ENCODE measurements around the gene RC3H2. TPM values are rescaled to one million over a fixed set of nuclear protein-coding genes. Genes with fewer than 3 reads are reported as not detected.
A peak's percentile ranks its signal among the peaks of the same experiment; 100 is the strongest.

The RC3H2 gene
- polyA plus RNA-seq, 2 of the 4 experiments (the other 2 are of a cell fraction), result 15.1 to 43.6 TPM

DNA sequence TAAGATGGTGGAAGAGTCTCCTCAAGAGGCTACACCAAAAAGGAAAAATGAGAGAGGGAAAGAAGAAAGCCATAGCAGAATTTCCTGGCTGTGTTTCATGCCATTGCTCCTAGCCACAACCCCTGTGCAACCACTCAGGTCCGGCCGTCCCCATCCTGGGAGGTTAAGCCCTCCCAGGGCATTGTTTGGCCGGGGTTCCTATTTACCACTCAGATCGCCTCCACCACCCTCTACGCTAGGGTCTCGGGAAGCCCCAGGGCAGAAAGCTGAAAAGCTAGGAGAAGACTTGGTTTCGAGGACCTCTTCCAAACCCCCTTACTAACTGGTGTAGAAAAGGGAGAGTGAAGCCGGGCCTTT, 715 bp downstream of the RC3H2 start (continued):
- TF ChIP-seq, protein P1, sequence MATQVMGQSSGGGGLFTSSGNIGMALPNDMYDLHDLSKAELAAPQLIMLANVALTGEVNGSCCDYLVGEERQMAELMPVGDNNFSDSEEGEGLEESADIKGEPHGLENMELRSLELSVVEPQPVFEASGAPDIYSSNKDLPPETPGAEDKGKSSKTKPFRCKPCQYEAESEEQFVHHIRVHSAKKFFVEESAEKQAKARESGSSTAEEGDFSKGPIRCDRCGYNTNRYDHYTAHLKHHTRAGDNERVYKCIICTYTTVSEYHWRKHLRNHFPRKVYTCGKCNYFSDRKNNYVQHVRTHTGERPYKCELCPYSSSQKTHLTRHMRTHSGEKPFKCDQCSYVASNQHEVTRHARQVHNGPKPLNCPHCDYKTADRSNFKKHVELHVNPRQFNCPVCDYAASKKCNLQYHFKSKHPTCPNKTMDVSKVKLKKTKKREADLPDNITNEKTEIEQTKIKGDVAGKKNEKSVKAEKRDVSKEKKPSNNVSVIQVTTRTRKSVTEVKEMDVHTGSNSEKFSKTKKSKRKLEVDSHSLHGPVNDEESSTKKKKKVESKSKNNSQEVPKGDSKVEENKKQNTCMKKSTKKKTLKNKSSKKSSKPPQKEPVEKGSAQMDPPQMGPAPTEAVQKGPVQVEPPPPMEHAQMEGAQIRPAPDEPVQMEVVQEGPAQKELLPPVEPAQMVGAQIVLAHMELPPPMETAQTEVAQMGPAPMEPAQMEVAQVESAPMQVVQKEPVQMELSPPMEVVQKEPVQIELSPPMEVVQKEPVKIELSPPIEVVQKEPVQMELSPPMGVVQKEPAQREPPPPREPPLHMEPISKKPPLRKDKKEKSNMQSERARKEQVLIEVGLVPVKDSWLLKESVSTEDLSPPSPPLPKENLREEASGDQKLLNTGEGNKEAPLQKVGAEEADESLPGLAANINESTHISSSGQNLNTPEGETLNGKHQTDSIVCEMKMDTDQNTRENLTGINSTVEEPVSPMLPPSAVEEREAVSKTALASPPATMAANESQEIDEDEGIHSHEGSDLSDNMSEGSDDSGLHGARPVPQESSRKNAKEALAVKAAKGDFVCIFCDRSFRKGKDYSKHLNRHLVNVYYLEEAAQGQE (IDR thresholded peaks at IDR 0.05), result no peak
- TF ChIP-seq, protein P2, sequence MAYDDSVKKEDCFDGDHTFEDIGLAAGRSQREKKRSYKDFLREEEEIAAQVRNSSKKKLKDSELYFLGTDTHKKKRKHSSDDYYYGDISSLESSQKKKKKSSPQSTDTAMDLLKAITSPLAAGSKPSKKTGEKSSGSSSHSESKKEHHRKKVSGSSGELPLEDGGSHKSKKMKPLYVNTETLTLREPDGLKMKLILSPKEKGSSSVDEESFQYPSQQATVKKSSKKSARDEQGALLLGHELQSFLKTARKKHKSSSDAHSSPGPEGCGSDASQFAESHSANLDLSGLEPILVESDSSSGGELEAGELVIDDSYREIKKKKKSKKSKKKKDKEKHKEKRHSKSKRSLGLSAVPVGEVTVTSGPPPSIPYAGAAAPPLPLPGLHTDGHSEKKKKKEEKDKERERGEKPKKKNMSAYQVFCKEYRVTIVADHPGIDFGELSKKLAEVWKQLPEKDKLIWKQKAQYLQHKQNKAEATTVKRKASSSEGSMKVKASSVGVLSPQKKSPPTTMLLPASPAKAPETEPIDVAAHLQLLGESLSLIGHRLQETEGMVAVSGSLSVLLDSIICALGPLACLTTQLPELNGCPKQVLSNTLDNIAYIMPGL (CRISPR knock-in tag; IDR thresholded peaks at IDR 0.05; ENCODE audit: borderline replicate concordance), result no peak
- no peak for TF ChIP-seq EHMT2 (IDR thresholded peaks at IDR 0.05; ENCODE audit: low read depth)

DNA sequence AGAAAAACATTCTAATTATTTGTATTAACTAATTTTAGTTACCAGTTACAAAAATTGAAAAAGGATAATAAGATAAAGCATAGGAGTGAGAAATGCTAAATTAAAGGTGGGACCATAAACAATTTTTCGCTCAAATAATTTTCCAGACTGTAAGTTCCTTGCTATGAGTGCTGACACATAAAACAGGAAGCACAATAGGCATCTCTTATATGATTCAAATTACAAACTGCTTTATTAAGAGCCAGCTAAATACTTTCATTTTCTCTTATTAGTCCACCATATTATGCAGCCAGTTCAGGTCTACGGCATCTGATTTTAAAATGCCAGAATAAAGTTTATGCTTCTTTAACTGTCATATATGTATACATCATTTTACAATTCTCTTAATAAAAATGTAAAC, 4.4 kb downstream of the RC3H2 start:
- no peak overlapping the region for H3K4me3 ChIP-seq
- H3K4me2 ChIP-seq, result 0 out of 3 replicates have a peak overlapping the region, but pooled peaks have one; percentile 8
- H3K4me1 ChIP-seq, result peaks cover 35% of the 10 kb centered on the region
- FAIRE-seq, result no peak
- 92% methylated on average over 2 of the region's 2 CpGs for WGBS (ENCODE audit: missing lambda C conversion rate)
- TF ChIP-seq, protein P3, sequence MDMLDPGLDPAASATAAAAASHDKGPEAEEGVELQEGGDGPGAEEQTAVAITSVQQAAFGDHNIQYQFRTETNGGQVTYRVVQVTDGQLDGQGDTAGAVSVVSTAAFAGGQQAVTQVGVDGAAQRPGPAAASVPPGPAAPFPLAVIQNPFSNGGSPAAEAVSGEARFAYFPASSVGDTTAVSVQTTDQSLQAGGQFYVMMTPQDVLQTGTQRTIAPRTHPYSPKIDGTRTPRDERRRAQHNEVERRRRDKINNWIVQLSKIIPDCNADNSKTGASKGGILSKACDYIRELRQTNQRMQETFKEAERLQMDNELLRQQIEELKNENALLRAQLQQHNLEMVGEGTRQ (IDR thresholded peaks at IDR 0.05), result no peak
- TF ChIP-seq, protein P4, sequence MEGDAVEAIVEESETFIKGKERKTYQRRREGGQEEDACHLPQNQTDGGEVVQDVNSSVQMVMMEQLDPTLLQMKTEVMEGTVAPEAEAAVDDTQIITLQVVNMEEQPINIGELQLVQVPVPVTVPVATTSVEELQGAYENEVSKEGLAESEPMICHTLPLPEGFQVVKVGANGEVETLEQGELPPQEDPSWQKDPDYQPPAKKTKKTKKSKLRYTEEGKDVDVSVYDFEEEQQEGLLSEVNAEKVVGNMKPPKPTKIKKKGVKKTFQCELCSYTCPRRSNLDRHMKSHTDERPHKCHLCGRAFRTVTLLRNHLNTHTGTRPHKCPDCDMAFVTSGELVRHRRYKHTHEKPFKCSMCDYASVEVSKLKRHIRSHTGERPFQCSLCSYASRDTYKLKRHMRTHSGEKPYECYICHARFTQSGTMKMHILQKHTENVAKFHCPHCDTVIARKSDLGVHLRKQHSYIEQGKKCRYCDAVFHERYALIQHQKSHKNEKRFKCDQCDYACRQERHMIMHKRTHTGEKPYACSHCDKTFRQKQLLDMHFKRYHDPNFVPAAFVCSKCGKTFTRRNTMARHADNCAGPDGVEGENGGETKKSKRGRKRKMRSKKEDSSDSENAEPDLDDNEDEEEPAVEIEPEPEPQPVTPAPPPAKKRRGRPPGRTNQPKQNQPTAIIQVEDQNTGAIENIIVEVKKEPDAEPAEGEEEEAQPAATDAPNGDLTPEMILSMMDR (IDR thresholded peaks at IDR 0.05), result no peak
- TF ChIP-seq CEBPB (IDR thresholded peaks at IDR 0.05), result no peak
- no peaks in the 10 kb centered on the region for H3K9me3 ChIP-seq
- CTCF ChIA-PET, result no interaction called here
- no peak for ATAC-seq
- POLR2A ChIA-PET, result no interaction called here
- no peak overlapping the region for H3K27ac ChIP-seq
- DNase-seq (ENCODE audit: low read depth in 1 of 2, low spot score in 1 of 2), result no peak

DNA sequence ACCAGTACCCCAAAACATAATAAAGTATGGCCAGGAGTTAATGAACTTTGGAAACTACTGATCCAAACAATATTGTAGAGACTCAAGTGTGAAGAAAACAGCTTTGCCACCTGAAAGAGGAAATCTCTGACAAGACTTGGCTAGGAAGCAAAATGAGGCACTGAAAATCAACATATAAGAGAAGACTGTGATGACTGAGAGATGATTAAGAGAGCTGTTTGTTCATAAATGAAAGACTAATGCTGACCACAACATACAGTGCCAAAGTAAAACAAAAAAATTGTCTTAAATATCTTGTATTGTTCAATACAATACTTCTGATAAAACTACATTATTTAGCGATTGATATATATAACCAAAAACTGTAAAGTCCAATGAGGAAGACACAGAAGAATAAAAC, 7.2 kb downstream of the RC3H2 start:
- POLR2A ChIA-PET, result no interaction called here
- FAIRE-seq (no peak), DNase-seq (ENCODE audit: low read depth in 1 of 2, low spot score in 1 of 2) (no peak), ATAC-seq (no peak)
- H3K4me2 ChIP-seq, result no peak overlapping the region
- WGBS (ENCODE audit: missing lambda C conversion rate), result 85% methylated on average over 1 of the region's 1 CpG
- H3K9me3 ChIP-seq, result no peaks in the 10 kb centered on the region
- CTCF ChIA-PET, result interaction anchor here (0.7 to 1.2 kb wide), 3 partner anchors 21 to 535 kb away, joined by 3 to 4 read pairs (median 3); no protein-coding TSS in a partner anchor
- H3K4me3 ChIP-seq, result no peak overlapping the region
- peaks cover 25% of the 10 kb centered on the region; the same call in 2 of the 3 replicates for H3K4me1 ChIP-seq
- H3K27ac ChIP-seq, result no peak overlapping the region
- TF ChIP-seq KDM1A (IDR thresholded peaks at IDR 0.05; ENCODE audit: low read depth), result no peak
- TF ChIP-seq KDM5A (IDR thresholded peaks at IDR 0.05), result no peak
- no peak for TF ChIP-seq FOSB (CRISPR knock-in tag; IDR thresholded peaks at IDR 0.05)
- TF ChIP-seq EHF (CRISPR knock-in tag; IDR thresholded peaks at IDR 0.05), result no peak
- no peak for TF ChIP-seq CBX2 (IDR thresholded peaks at IDR 0.05; ENCODE audit: borderline replicate concordance, low read depth)
- no peak for TF ChIP-seq TFCP2L1 (CRISPR knock-in tag; IDR thresholded peaks at IDR 0.05)
- no peak for TF ChIP-seq RNF2 (IDR thresholded peaks at IDR 0.05; ENCODE audit: borderline replicate concordance, low read depth)
- TF ChIP-seq JUNB (IDR thresholded peaks at IDR 0.05), result no peak
- no peak for TF ChIP-seq SMC3 (IDR thresholded peaks at IDR 0.05)
- TF ChIP-seq, protein P5, sequence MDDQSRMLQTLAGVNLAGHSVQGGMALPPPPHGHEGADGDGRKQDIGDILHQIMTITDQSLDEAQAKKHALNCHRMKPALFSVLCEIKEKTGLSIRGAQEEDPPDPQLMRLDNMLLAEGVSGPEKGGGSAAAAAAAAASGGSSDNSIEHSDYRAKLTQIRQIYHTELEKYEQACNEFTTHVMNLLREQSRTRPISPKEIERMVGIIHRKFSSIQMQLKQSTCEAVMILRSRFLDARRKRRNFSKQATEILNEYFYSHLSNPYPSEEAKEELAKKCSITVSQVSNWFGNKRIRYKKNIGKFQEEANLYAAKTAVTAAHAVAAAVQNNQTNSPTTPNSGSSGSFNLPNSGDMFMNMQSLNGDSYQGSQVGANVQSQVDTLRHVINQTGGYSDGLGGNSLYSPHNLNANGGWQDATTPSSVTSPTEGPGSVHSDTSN (IDR thresholded peaks at IDR 0.05), result no peak
- no peak for TF ChIP-seq ZNF302 (CRISPR knock-in tag; IDR thresholded peaks at IDR 0.05)
- TF ChIP-seq RARB (CRISPR knock-in tag; IDR thresholded peaks at IDR 0.05), result no peak
- TF ChIP-seq SREBF2 (IDR thresholded peaks at IDR 0.05), result no peak
- no peak for TF ChIP-seq ESRRA (IDR thresholded peaks at IDR 0.05; ENCODE audit: borderline replicate concordance, low read length)
- TF ChIP-seq, protein P1 (IDR thresholded peaks at IDR 0.05), result no peak
- no peak for TF ChIP-seq HDAC2 (IDR thresholded peaks at IDR 0.05)
- no peak for TF ChIP-seq HOXA7 (CRISPR knock-in tag; IDR thresholded peaks at IDR 0.05)
- no peak for TF ChIP-seq JUN (IDR thresholded peaks at IDR 0.05)
